T-helper 9 cell (primary cell): ENCODE results near the gene CYREN.

Experiments
- DNase-seq: peaks from one replicate; pipeline ENCODE4 v3.0.0-alpha.2; 2020

Gene CYREN

DNA sequence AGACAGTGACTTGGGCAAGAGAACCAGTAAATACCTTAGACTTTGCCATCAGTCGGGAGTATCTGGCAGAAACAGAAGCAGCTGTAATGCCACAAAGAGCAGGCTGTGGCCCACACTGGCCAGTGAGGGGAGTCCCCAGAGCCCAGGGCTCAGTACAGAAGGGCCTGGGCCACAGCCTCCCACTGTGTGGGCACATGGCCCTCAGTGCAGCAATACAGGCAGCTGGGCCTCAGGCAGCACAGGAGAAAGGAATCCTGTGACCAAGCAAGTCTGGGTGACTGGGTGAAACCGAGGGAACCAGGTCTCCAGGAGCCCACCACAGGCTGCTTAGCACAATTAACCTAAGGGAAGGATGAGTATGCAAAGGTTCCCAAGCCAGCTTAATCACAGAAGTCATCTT lies 26.8 kb upstream of the CYREN start:
- no peak for DNase-seq

DNA sequence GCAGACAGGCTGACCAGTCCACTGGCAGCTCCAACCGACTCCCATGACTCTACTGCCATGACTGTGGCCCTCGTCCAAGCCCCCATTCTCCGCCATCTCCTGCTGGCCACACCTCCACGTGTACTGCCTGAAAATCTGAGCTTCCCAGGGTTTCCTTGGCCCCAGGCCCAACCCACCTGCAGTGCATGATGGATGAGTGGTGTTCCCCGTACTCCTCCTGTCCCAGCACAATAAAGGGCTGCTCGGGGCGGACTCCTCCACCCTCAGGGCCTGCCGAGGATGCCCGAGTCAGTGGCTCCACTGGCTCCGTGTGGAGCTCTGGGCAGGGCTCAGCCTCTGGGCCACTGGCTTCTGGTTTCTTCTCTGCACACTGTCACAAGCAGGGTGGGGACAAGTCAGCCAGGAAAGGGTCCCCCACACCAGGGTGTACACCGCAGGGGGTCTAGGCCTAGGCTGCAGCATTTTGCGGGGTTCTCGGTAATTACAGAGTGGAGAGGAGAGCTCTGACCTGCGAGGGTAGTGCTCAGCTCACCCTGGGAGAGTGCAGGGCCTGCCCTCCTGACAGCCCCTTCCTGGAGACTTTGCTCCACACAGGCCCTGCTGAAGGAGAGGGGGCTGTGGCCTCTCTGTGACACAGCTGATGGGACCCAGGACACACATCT lies 25.6 kb upstream of the CYREN start:
- DNase-seq = no peak

- no peak for DNase-seq
These were observed 24.6 kb upstream of the CYREN start for GRCh38 chr7:135195156-135195555.

DNA sequence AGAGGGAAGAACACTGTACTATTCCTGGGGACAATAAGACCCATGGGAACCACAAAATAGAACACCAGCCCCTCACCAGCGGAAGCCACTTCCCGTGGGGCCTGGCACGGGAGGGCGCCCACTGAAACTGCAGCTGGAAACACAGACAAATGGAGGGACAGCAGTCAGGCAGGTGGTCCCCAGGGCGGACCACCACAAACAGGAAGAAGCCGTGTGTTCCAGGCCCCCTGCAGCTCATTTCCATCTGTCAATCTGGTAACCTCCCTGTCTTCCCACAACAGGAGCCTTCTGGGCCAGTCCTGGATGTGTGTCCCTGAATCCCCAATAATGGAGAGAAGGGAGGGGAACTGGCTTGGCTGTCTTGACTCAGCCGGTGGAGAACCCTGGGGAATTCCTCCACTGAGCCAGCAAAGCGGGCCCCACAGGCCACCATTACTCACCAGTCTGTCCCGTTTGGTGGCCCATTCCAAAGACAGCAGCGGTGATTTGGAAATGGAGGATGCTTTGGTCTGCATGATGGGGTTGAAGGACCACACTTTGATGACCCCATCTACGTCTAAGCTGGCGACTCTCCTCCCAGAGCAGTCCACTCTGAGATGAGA lies 24.1 kb upstream of the CYREN start:
- DNase-seq = no peak

- DNase-seq = no peak
These were observed 23.1 kb upstream of the CYREN start for GRCh38 chr7:135193615-135194081.

- DNase-seq = no peak
These were observed 22.5 kb upstream of the CYREN start for GRCh38 chr7:135192914-135193536.

DNA sequence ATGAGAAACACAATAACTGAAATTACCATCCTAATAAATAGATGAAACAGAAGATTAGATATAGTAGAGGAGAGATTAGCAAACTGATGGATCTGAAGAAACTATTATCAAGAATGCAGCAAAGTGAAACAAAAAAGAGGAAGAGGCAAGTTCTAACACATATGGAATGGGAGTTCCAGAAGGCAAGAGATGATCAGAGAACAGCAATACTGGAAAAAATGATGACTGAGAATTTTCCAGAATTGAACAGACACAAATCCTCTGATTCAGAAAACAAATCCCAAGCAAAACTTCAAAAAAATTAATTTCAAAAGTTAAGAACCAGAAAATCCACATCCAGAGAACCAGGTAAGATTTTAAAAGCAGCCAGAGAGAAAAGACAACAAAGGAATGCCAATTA lies 20.2 kb upstream of the CYREN start:
- no peak for DNase-seq

GRCh38 chr7:135189961-135190360 lies 19.5 kb upstream of the CYREN start:
- no peak for DNase-seq

GRCh38 chr7:135189221-135189662 lies 18.7 kb upstream of the CYREN start:
- DNase-seq = no peak

- no peak for DNase-seq
These were observed 17.9 kb upstream of the CYREN start for GRCh38 chr7:135188298-135188984.

DNA sequence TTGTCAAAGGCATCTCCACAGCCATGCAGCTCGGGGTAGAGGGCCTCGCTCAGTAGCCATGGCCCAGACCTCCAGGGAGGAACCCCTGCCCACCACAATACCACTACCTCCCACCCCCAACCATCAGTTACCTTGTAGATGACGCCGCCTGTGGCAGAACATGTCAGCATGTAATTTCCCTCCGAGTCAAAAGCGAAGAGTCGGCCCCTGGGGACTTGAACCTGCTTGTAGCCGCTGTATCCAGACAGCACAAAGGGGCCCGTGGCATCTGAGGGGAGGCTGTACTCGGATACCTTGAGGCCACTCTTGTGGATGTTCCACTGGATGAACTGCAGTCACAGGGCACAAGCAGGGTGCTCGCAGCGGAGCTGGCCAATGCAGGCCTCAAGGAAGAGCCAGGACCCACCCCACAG lies 16.3 kb upstream of the CYREN start:
- DNase-seq = no peak

GRCh38 chr7:135186261-135186540 lies 15.7 kb upstream of the CYREN start:
- no peak for DNase-seq

GRCh38 chr7:135185471-135186260 lies 15.2 kb upstream of the CYREN start:
- DNase-seq = no peak

DNA sequence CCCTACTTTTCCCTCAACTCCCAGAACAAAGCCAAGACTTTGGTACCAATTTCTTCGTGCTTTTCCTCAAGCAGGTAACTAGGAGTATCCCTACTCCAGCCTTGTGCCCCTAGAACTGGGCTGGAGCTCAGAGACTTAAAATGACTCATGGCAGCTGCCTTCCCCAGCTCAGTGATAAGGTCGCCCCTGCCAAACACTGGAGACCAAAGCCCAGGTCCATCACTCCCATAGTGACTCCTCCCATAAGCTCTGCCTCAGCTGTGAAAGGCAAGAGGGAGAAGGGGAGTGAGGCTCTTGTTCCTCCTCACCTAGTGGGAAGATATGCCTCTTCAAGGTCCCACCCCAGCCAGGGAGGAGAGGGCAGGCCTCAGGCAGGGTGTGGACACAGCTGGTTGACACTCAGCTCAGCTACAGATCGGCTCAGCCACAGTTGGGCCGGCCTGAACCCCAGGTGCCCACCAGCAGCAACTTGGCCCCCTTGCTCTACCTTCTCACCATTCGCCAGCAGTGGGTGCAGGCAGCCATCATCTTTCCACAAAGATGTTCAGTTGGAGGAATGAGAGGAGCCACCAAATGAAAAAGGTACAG lies 13.8 kb upstream of the CYREN start:
- DNase-seq = no peak

DNA sequence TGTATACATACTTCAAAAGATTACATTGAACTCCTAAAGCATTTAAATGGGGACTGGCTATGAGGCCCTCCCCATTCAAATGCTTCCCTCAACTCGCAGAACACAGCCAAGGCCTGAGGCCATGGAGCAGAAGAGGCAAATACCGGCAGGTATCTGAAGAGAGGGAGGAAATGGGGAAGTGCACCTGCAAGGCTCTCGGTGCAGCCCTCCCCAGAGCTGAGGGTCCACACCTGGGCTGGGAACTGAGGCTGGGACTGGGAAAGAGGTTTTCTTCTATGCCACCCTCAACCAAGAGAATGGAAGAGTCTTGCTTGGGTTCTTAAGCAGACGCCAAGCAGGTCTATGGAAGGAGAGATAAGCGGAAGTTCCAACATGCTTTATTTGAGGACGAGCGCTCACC lies 13.0 kb upstream of the CYREN start:
- DNase-seq = no peak

GRCh38 chr7:135181929-135182678 lies 11.6 kb upstream of the CYREN start:
- DNase-seq = no peak

DNA sequence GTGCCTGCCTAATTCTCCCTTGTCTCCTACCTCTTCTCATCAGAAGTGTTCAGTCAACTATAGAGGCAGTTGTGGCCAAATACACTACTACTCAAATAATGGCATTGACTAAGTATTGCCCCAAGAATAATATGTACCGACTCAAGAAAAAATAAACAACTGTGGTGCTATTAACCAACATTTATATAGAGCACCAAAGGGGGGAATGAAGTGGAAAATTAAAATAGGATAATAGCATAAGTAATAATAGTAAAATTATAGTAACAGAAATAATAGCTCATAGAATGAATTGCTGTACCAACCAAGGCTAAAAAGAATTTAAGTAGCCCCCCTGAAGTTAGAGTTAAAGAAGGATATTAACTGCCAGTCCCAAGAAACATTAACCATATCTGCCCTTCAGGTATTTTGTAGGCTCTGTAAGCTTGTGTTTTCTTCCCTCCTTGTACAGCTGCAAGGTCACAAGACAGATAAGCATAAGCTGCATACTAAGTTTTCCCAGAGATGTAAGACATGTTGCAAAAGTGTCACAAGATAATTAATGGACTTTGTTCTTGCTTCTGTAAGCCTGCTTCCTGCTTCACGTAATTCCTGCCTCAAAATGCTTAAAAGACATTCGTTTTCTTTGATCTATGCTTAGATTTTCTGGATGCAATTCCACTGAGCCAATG lies 10.9 kb upstream of the CYREN start:
- no peak for DNase-seq

DNA sequence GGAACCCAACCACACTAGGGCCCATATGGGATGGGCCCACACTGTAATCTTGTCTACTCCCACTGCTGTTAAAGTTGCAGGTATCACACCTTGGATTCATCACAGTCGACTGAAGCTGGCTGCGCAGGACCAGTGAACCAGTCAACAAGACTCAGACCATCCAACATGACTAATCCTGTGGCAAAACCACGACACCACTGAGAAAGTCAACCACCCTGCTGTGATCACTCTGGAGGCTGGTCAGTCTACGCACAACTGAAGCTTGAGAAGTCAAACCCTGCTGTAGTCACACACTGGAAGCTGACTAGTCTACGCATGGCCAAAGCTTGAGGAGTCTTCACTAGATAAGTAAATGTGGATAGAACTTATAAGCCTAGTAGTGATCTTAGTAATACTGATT lies 9.6 kb upstream of the CYREN start:
- no peak for DNase-seq

DNA sequence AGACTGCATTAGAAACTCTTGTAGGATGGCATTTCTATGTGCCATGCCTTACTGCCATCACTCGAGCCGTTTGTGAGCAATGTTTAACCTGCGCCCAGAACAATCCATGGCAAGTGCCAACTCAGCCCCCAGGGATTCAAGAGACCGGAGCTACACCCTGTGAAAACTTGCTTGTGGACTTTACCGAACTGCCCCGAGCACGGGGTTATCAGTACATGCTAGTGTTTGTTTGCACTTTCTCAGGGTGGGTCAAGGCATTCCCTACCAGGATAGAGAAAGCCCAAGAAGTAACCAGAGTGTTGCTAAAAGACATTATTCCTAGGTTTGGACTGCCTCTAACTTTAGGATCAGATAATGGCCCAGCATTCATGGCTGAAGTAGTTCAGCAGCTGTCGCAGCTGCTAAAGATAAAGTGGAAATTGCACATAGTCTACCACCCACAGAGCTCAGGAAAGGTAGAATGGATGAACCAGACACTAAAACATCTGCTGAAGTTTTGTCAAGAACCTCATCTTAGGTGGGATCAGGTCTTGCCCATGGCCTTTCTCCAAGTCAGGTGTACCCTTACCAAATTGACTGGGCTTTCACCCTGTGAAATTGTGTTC lies 8.9 kb upstream of the CYREN start:
- DNase-seq = no peak

- no peak for DNase-seq
These were observed 7.9 kb upstream of the CYREN start for GRCh38 chr7:135178364-135178763.
